K562 (cell line): Measurements from ENCODE around the gene MTTP. TPM values are rescaled to one million over a fixed set of nuclear protein-coding genes. Genes with fewer than 3 reads are reported as not detected.

Experiments used
- ATAC-seq: fragments of 200-7000 bp; cut with Tn5 transposase; 3 replicates; pipeline ENCODE4 v1.9.1; 2020; ENCODE audit warnings: moderate library complexity
- BruUV-seq: library from RNA; stranded (reverse); fragments of 400-500 nt; replicated peaks from 2 replicates; lab custom pipeline; 2021; lab: Mats Ljungman, UMichigan
- CTCF ChIA-PET: fragments of 300-600 bp; formaldehyde crosslinking; extraction: SDS; loops from one replicate; lab custom pipeline; 2021; ENCODE audit warnings: low intra/inter-chr PET ratio; lab: Yijun Ruan, JAX
- POLR2A ChIA-PET: fragments of 300-600, 350-650 bp; sonication (Branson Sonifier 250); formaldehyde crosslinking; extraction: SDS; loops from one replicate; lab custom pipeline; 2021; ENCODE audit warnings: antibody characterized with exemption, inconsistent platforms; lab: Yijun Ruan, JAX
- DNase-seq, 4 experiments: peaks; one replicate each; pipeline versions ENCODE4 v3.0.0 to v3.0.0-alpha.2; 2011 to 2018; ENCODE audit warnings: low spot score in 3 of 4, mixed read lengths in 3 of 4; ENCODE audit errors: extremely low read depth in 1 of 4
- FAIRE-seq: peaks from 2 replicates; lab custom pipeline; 2011; peaks lifted over from hg19 to GRCh38; lab: Jason Lieb, UNC
- H2AFZ ChIP-seq: 2 replicates; pipeline ENCODE4 v1.6.0; 2011; ENCODE audit warnings: low read depth, low read length, control low read depth, inconsistent platforms
- H3K27ac ChIP-seq: fragments of 200-600 bp; 3 replicates; pipeline ENCODE4 v1.8.0; 2011; ENCODE audit warnings: low read depth, mild to moderate bottlenecking, control low read depth, inconsistent platforms, low read length, moderate library complexity, mixed read lengths; ENCODE audit errors: extremely low read depth
- H3K27me3 ChIP-seq, 2 experiments: fragments of 300-600 bp in 1 of 2; 2 replicates in 1 of 2; 3 replicates in 1 of 2; pipeline versions ENCODE4 v1.6.0 to v1.8.0; 2011; ENCODE audit warnings: inconsistent platforms in 2 of 2, low read length in 2 of 2, mild to moderate bottlenecking in 1 of 2, mixed read lengths in 1 of 2, moderate library complexity in 1 of 2; ENCODE audit not compliant: control insufficient read depth in 2 of 2, insufficient read depth in 2 of 2
- H3K36me3 ChIP-seq: fragments of 300-600 bp; 3 replicates; pipeline ENCODE4 v1.8.0; 2011; ENCODE audit warnings: mild to moderate bottlenecking, low read length, inconsistent platforms; ENCODE audit not compliant: control insufficient read depth, insufficient read depth
- H3K4me1 ChIP-seq, 2 experiments: fragments of 200-600 bp in 1 of 2; replicated peaks in 1 of 2; 2 replicates in 1 of 2; 3 replicates in 1 of 2; pipeline versions ENCODE4 v1.5.1 to v1.8.0; 2011; ENCODE audit warnings: inconsistent platforms in 2 of 2, low read length in 2 of 2, mild to moderate bottlenecking in 1 of 2, mixed read lengths in 1 of 2, moderate library complexity in 1 of 2; ENCODE audit not compliant: control insufficient read depth in 2 of 2, insufficient read depth in 2 of 2
- H3K4me2 ChIP-seq: 2 replicates; pipeline ENCODE4 v1.6.1; 2011; ENCODE audit warnings: low read length, control low read depth, inconsistent platforms, mixed read lengths; ENCODE audit not compliant: insufficient read depth
- H3K4me3 ChIP-seq: fragments of 200-600 bp; sonication (generic), shearing (Covaris generic); 2 replicates; pipeline ENCODE4 v1.5.1; 2016; ENCODE audit warnings: control low read depth, inconsistent platforms
- H3K79me2 ChIP-seq: fragments of 200-600 bp; 3 replicates; pipeline ENCODE4 v1.8.0; 2011; ENCODE audit warnings: low read length, inconsistent platforms; ENCODE audit not compliant: control insufficient read depth, insufficient read depth
- H3K9ac ChIP-seq, 2 experiments: 2 replicates each; pipeline versions ENCODE4 v1.6.0 to v1.6.1; 2011; ENCODE audit warnings: low read depth in 2 of 2, low read length in 2 of 2, control low read depth in 1 of 2, inconsistent platforms in 1 of 2, mild to moderate bottlenecking in 1 of 2, mixed read lengths in 1 of 2; ENCODE audit not compliant: insufficient read depth in 1 of 2
- H3K9me1 ChIP-seq: one replicate; pipeline ENCODE4 v1.6.0; 2011; ENCODE audit warnings: inconsistent platforms, mild to moderate bottlenecking, low read length, moderate library complexity; ENCODE audit not compliant: control insufficient read depth, insufficient read depth
- H3K9me3 ChIP-seq: replicated peaks from 2 replicates; pipeline ENCODE4 v1.5.1; 2011; ENCODE audit warnings: low read depth, low read length, inconsistent platforms; ENCODE audit not compliant: control insufficient read depth, insufficient read depth
- H4K20me1 ChIP-seq: replicated peaks from 2 replicates; pipeline ENCODE4 v1.6.1; 2011; ENCODE audit warnings: low read length, inconsistent platforms, mixed read lengths; ENCODE audit not compliant: control insufficient read depth, insufficient read depth
- ERF ChIP-seq: fragments of 450-650 bp; formaldehyde crosslinking; IDR thresholded peaks from 2 replicates; pipeline ENCODE4 v1.4.0; 2020; ENCODE audit warnings: mild to moderate bottlenecking, mixed read lengths
- PHTF2 ChIP-seq: fragments of 250-450 bp; sonication (Bioruptor Pico); IDR thresholded peaks from 2 replicates; pipeline ENCODE4 v1.5.0; 2021; ENCODE audit warnings: mild to moderate bottlenecking
- RB1 ChIP-seq: fragments of 450-650 bp; IDR thresholded peaks from 2 replicates; pipeline ENCODE4 v1.6.1; 2017; ENCODE audit warnings: low read depth, mild to moderate bottlenecking
- ZNF766 ChIP-seq: fragments of 200-800 bp; sonication (Bioruptor generic); conservative IDR thresholded peaks from 2 replicates; pipeline ENCODE4 v1.6.1; 2016; ENCODE audit warnings: missing genetic modification characterization, missing compliant biosample characterization
- WGBS: fragments of 100-300 bp; shearing (Covaris generic); methylation state at CpG from one replicate; pipeline ENCODE4 v1.1.6; 2016; ENCODE audit warnings: low coverage, mixed read lengths; ENCODE audit not compliant: insufficient coverage; ENCODE audit errors: missing lambda C conversion rate; 5-methylcytosine and 5-hydroxymethylcytosine counted together
- in situ Hi-C: fragments of 300-500 bp; cut with MboI; formaldehyde crosslinking; loops from 4 replicates; pipeline ENCODE4 v1.15.0; 2018; ENCODE audit warnings: inconsistent platforms, mixed read lengths
- intact Hi-C: fragments of 100-400 bp; cut with micrococcal nuclease; formaldehyde crosslinking; loops from 2 replicates; pipeline ENCODE4 v1.14.2; 2022
- polyA plus RNA-seq, 8 experiments: library from polyadenylated mRNA; depleted of rRNA in 4 of 8; stranded (reverse) in 5 of 8; unstranded in 3 of 8; fragments of >200 nt; fragmentation: Nextera tagmentation in 2 of 8; fragmentation: Illumina TruSeq in 1 of 8; extraction: Ambion mirVana in 2 of 8; extraction: Trizol in 1 of 8; gene quantifications; 2 replicates each; pipeline versions ENCODE4 v1.2.1 to v1.2.3, GENCODE V29; 2011 to 2014; ENCODE audit warnings: inconsistent platforms in 1 of 8, missing spikeins in 1 of 8
- total RNA-seq, 7 experiments: library from RNA; depleted of rRNA in 6 of 7; stranded (reverse); fragments of >200 nt in 6 of 7; fragmentation: Illumina TruSeq in 2 of 7; extraction: Trizol in 2 of 7; gene quantifications; 2 replicates each; pipeline versions ENCODE4 v1.2.1 to v1.2.3, GENCODE V29; 2011 to 2021; ENCODE audit warnings: low replicate concordance in 1 of 7
- TF ChIP-seq, protein P1 (sequence below): fragments of 450-650 bp; IDR thresholded peaks from 2 replicates; pipeline ENCODE4 v1.6.1; 2016; ENCODE audit warnings: mild to moderate bottlenecking, moderate library complexity

Gene MTTP
- total and polyA plus RNA-seq, 9 of the 15 experiments (the other 6 are each of a cell fraction or from before 2014, with no cell fraction given) = 0.01 to 0.29 (median 0.04) TPM; not detected in 2

DNA sequence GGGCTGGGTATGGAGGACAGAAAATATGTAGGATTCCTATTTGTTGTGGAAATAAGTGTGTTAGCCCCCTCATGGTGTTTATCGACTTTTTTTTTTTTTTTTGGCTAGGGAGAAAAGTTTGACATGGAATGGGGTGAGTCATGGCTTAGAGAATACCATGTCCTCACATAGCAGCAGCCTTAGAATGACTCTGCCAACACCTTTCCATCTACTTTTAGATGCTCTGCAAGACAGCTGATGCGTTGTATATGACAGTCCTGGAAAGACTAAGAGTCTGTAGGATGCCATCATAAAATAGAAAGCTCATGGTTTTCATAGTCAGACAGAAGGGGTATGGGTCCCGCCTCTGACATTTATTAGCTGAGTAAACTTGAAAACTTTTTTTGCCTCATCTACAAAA, 37.7 kb downstream of the MTTP start:
- ATAC-seq (no peak), FAIRE-seq (no peak), DNase-seq (no peak)
- no peaks in the 10 kb centered on the region for H3K27me3 ChIP-seq
- H3K27ac ChIP-seq = no peak overlapping the region
- no peak for TF ChIP-seq PHTF2 (CRISPR knock-in tag)
- in situ Hi-C loops (no loop called here), intact Hi-C loops (no loop called here)
- H3K4me2 ChIP-seq = no peak overlapping the region
- no peaks in the 10 kb centered on the region for H3K79me2 ChIP-seq
- H3K9me3 ChIP-seq = no peaks in the 10 kb centered on the region
- no peak overlapping the region for H2AFZ ChIP-seq
- no peak overlapping the region for H3K4me3 ChIP-seq
- H3K4me1 ChIP-seq = no peaks in the 10 kb centered on the region
- ChIA-PET CTCF (no interaction called here), POLR2A (interaction anchor here (0.7 kb wide), 1 partner anchor 49 kb away, joined by 3 read pairs; no protein-coding TSS in a partner anchor)
- no peaks in the 10 kb centered on the region for H3K36me3 ChIP-seq
- no TSS peak for BruUV-seq
- H3K9ac ChIP-seq = no peak overlapping the region
- no peaks in the 10 kb centered on the region for H3K9me1 ChIP-seq
- H4K20me1 ChIP-seq = no peaks in the 10 kb centered on the region
- WGBS = 0% methylated on average over 3 of the region's 3 CpGs

GRCh38 chr4:99612704-99613103, 38.1 kb downstream of the MTTP start:
- ChIA-PET POLR2A (interaction anchor here (0.7 kb wide), 1 partner anchor 49 kb away, joined by 3 read pairs; no protein-coding TSS in a partner anchor), CTCF (no interaction called here)
- ATAC-seq (no peak), FAIRE-seq (no peak), DNase-seq (no peak)
- 0% methylated on average over 5 of the region's 5 CpGs for WGBS
- Histone ChIP-seq H3K27ac (no peak overlapping the region), H4K20me1 (no peaks in the 10 kb centered on the region), H3K9me1 (no peaks in the 10 kb centered on the region), H3K4me3 (no peak overlapping the region), H3K4me2 (no peak overlapping the region), H3K9ac (no peak overlapping the region), H3K79me2 (no peaks in the 10 kb centered on the region), H3K27me3 (no peaks in the 10 kb centered on the region), H3K9me3 (no peaks in the 10 kb centered on the region), H2AFZ (no peak overlapping the region), H3K36me3 (no peaks in the 10 kb centered on the region), H3K4me1 (no peaks in the 10 kb centered on the region)
- BruUV-seq = no TSS peak
- in situ Hi-C loops = no loop called here
- intact Hi-C loops = no loop called here
- TF ChIP-seq RB1 (no peak), ERF (CRISPR knock-in tag) (no peak), ZNF766 (CRISPR knock-in tag) (no peak)
- TF ChIP-seq, protein P1, sequence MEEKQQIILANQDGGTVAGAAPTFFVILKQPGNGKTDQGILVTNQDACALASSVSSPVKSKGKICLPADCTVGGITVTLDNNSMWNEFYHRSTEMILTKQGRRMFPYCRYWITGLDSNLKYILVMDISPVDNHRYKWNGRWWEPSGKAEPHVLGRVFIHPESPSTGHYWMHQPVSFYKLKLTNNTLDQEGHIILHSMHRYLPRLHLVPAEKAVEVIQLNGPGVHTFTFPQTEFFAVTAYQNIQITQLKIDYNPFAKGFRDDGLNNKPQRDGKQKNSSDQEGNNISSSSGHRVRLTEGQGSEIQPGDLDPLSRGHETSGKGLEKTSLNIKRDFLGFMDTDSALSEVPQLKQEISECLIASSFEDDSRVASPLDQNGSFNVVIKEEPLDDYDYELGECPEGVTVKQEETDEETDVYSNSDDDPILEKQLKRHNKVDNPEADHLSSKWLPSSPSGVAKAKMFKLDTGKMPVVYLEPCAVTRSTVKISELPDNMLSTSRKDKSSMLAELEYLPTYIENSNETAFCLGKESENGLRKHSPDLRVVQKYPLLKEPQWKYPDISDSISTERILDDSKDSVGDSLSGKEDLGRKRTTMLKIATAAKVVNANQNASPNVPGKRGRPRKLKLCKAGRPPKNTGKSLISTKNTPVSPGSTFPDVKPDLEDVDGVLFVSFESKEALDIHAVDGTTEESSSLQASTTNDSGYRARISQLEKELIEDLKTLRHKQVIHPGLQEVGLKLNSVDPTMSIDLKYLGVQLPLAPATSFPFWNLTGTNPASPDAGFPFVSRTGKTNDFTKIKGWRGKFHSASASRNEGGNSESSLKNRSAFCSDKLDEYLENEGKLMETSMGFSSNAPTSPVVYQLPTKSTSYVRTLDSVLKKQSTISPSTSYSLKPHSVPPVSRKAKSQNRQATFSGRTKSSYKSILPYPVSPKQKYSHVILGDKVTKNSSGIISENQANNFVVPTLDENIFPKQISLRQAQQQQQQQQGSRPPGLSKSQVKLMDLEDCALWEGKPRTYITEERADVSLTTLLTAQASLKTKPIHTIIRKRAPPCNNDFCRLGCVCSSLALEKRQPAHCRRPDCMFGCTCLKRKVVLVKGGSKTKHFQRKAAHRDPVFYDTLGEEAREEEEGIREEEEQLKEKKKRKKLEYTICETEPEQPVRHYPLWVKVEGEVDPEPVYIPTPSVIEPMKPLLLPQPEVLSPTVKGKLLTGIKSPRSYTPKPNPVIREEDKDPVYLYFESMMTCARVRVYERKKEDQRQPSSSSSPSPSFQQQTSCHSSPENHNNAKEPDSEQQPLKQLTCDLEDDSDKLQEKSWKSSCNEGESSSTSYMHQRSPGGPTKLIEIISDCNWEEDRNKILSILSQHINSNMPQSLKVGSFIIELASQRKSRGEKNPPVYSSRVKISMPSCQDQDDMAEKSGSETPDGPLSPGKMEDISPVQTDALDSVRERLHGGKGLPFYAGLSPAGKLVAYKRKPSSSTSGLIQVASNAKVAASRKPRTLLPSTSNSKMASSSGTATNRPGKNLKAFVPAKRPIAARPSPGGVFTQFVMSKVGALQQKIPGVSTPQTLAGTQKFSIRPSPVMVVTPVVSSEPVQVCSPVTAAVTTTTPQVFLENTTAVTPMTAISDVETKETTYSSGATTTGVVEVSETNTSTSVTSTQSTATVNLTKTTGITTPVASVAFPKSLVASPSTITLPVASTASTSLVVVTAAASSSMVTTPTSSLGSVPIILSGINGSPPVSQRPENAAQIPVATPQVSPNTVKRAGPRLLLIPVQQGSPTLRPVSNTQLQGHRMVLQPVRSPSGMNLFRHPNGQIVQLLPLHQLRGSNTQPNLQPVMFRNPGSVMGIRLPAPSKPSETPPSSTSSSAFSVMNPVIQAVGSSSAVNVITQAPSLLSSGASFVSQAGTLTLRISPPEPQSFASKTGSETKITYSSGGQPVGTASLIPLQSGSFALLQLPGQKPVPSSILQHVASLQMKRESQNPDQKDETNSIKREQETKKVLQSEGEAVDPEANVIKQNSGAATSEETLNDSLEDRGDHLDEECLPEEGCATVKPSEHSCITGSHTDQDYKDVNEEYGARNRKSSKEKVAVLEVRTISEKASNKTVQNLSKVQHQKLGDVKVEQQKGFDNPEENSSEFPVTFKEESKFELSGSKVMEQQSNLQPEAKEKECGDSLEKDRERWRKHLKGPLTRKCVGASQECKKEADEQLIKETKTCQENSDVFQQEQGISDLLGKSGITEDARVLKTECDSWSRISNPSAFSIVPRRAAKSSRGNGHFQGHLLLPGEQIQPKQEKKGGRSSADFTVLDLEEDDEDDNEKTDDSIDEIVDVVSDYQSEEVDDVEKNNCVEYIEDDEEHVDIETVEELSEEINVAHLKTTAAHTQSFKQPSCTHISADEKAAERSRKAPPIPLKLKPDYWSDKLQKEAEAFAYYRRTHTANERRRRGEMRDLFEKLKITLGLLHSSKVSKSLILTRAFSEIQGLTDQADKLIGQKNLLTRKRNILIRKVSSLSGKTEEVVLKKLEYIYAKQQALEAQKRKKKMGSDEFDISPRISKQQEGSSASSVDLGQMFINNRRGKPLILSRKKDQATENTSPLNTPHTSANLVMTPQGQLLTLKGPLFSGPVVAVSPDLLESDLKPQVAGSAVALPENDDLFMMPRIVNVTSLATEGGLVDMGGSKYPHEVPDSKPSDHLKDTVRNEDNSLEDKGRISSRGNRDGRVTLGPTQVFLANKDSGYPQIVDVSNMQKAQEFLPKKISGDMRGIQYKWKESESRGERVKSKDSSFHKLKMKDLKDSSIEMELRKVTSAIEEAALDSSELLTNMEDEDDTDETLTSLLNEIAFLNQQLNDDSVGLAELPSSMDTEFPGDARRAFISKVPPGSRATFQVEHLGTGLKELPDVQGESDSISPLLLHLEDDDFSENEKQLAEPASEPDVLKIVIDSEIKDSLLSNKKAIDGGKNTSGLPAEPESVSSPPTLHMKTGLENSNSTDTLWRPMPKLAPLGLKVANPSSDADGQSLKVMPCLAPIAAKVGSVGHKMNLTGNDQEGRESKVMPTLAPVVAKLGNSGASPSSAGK = no peak
